IMR-90 (cell line): ENCODE data around the gene MMRN2.

Source experiments
- BHLHE40 ChIP-seq: fragments of 150-350 bp; IDR thresholded peaks from 2 replicates; pipeline ENCODE4 v1.6.1; 2016; ENCODE audit warnings: mild to moderate bottlenecking, low read depth, low read length
- CEBPB ChIP-seq: IDR thresholded peaks from 2 replicates; pipeline ENCODE4 v1.6.1; 2012; ENCODE audit warnings: low read depth, low read length, improper control_type of control experiment
- CTCF ChIP-seq: conservative IDR thresholded peaks from 2 replicates; pipeline ENCODE4 v1.5.1; 2012; ENCODE audit warnings: mild to moderate bottlenecking, low read depth, low read length, improper control_type of control experiment
- ELK1 ChIP-seq: fragments of 150-350 bp; IDR thresholded peaks from 2 replicates; pipeline ENCODE4 v1.6.1; 2016; ENCODE audit warnings: low read depth, mild to moderate bottlenecking, low read length, moderate library complexity, borderline replicate concordance
- FOS ChIP-seq: fragments of 150-350 bp; IDR thresholded peaks from 2 replicates; pipeline ENCODE4 v1.6.1; 2016; ENCODE audit warnings: low read depth, low read length
- MXI1 ChIP-seq: IDR thresholded peaks from 2 replicates; pipeline ENCODE4 v1.6.1; 2012; ENCODE audit warnings: low read depth, mild to moderate bottlenecking, low read length, moderate library complexity, borderline replicate concordance
- POLR2A ChIP-seq: IDR thresholded peaks from 2 replicates; pipeline ENCODE4 v1.6.1; 2012; ENCODE audit warnings: mild to moderate bottlenecking, low read depth, low read length
- RAD21 ChIP-seq: IDR thresholded peaks from 2 replicates; pipeline ENCODE4 v1.6.1; 2012; ENCODE audit warnings: low read length, improper control_type of control experiment
- RCOR1 ChIP-seq: IDR thresholded peaks from 2 replicates; pipeline ENCODE4 v1.6.1; 2012; ENCODE audit warnings: mild to moderate bottlenecking, low read length, improper control_type of control experiment; ENCODE audit not compliant: insufficient replicate concordance
- RFX5 ChIP-seq: IDR thresholded peaks from 2 replicates; pipeline ENCODE4 v1.8.0; 2012; ENCODE audit warnings: low read depth, mild to moderate bottlenecking, low read length, moderate library complexity
- SMC3 ChIP-seq: fragments of 150-350 bp; IDR thresholded peaks from 2 replicates; pipeline ENCODE4 v1.6.1; 2016; ENCODE audit warnings: low read depth, mild to moderate bottlenecking, antibody characterized with exemption, low read length, moderate library complexity

GRCh38 chr10:86922553-86922961 is 34.9 kb downstream of the MMRN2 start:
- TF ChIP-seq RAD21 (no peak), CTCF (no peak), POLR2A (no peak), RFX5 (no peak), CEBPB (no peak), MXI1 (no peak), SMC3 (no peak), ELK1 (no peak), BHLHE40 (no peak), FOS (no peak), RCOR1 (no peak)
